Activated T-cell treated with anti-CD3 and anti-CD28 coated beads, Interleukin-2, amount 50 U/mL, for 1 hour (primary cell): ENCODE results near the gene OR51B5.
"Not testable (repeated sequence)": the region's sequence is repeated elsewhere in the genome, so short reads cannot be mapped to it uniquely, and the experiment has no call there.

ENCODE experiments used
- DNase-seq: peaks from one replicate; pipeline ENCODE4 v3.0.0-alpha.2; 2020

OR51B5 gene

GRCh38 chr11:5343474-5344335, at the start of gene OR51B5:
OR51B5 (minus strand) TSS chr11:5343524; CDS start chr11:5343524, 0 bp downstream.
- DNase-seq = no peak

GRCh38 chr11:5390210-5390609, 46.9 kb upstream of the OR51B5 start:
- no peak for DNase-seq

- no peak for DNase-seq
Measured at GRCh38 chr11:5384335-5384734, 41.0 kb upstream of the OR51B5 start.

- no peak for DNase-seq
Measured at GRCh38 chr11:5383576-5383975, 40.3 kb upstream of the OR51B5 start, which contains the start of gene OR51M1. OR51M1 (plus strand) TSS chr11:5383812; CDS start chr11:5389399, 5,587 bp downstream.

- no peak for DNase-seq
Measured at GRCh38 chr11:5380740-5381342, 37.5 kb upstream of the OR51B5 start.

- no peak for DNase-seq
Measured at GRCh38 chr11:5369789-5370188, 26.5 kb upstream of the OR51B5 start.

GRCh38 chr11:5368502-5369043, 25.2 kb upstream of the OR51B5 start:
- no peak for DNase-seq

- DNase-seq = no peak
Measured at GRCh38 chr11:5367448-5368074, 24.2 kb upstream of the OR51B5 start.

- DNase-seq = no peak
Measured at GRCh38 chr11:5366856-5367255, 23.5 kb upstream of the OR51B5 start.

- DNase-seq = not testable (repeated sequence)
Measured at GRCh38 chr11:5366365-5366764, 23.0 kb upstream of the OR51B5 start.

- no peak for DNase-seq
Measured at GRCh38 chr11:5364214-5364613, 20.9 kb upstream of the OR51B5 start.

GRCh38 chr11:5363679-5364078, 20.4 kb upstream of the OR51B5 start:
- no peak for DNase-seq

- no peak for DNase-seq
Measured at GRCh38 chr11:5362017-5362625, 18.8 kb upstream of the OR51B5 start.

- DNase-seq = not testable (repeated sequence)
Measured at GRCh38 chr11:5356031-5356430, 12.7 kb upstream of the OR51B5 start.

GRCh38 chr11:5351208-5351607, 7.9 kb upstream of the OR51B5 start, which contains the start of gene OR51B6:
OR51B6 (plus strand) TSS chr11:5351508; CDS start chr11:5351508, 0 bp downstream.
- no peak for DNase-seq

- no peak for DNase-seq
Measured at GRCh38 chr11:5349550-5349949, 6.2 kb upstream of the OR51B5 start.

GRCh38 chr11:5348551-5349194, 5.3 kb upstream of the OR51B5 start:
- DNase-seq = no peak

- no peak for DNase-seq
Measured at GRCh38 chr11:5345831-5346230, 2.5 kb upstream of the OR51B5 start.

GRCh38 chr11:5339771-5340322, 3.5 kb downstream of the OR51B5 start:
- no peak for DNase-seq

GRCh38 chr11:5337253-5337652, 6.1 kb downstream of the OR51B5 start:
- not testable (repeated sequence) for DNase-seq

GRCh38 chr11:5336331-5336730, 7.0 kb downstream of the OR51B5 start:
- DNase-seq = no peak

GRCh38 chr11:5335170-5335569, 8.2 kb downstream of the OR51B5 start:
- no peak for DNase-seq
